Aorta (tissue), 5 donors: ENCODE measurements around the gene MFSD6. TPM values are rescaled to one million over a fixed set of nuclear protein-coding genes. Genes with fewer than 3 reads are reported as not detected.

Source experiments
- ATAC-seq: fragments of 200-7000 bp; cut with Tn5 transposase; one replicate; pipeline ENCODE4 v1.9.1; 2022; ENCODE audit warnings: moderate library complexity; ENCODE audit not compliant: low FRiP score
- DNase-seq, 2 donors: peaks; one replicate each; pipeline ENCODE4 v3.0.0-alpha.2; 2020
- H3K27ac ChIP-seq, 2 donors: one replicate each; pipeline ENCODE4 v1.5.1; 2013; ENCODE audit warnings: low read length in 2 of 2, mild to moderate bottlenecking in 2 of 2, moderate library complexity in 2 of 2, control low read depth in 1 of 2, inconsistent platforms in 1 of 2, low read depth in 1 of 2
- H3K27me3 ChIP-seq, 2 donors: one replicate each; pipeline ENCODE4 v1.6.1; 2013; ENCODE audit warnings: control low read depth in 1 of 2, low read length in 1 of 2, mild to moderate bottlenecking in 1 of 2, moderate library complexity in 1 of 2; ENCODE audit not compliant: insufficient read depth in 2 of 2, control insufficient read depth in 1 of 2
- H3K36me3 ChIP-seq, 2 donors: one replicate each; pipeline ENCODE4 v1.6.1; 2013; ENCODE audit warnings: control low read depth in 1 of 2, low read length in 1 of 2, mild to moderate bottlenecking in 1 of 2; ENCODE audit not compliant: insufficient read depth in 2 of 2, control insufficient read depth in 1 of 2
- H3K4me1 ChIP-seq, 2 donors: one replicate each; pipeline ENCODE4 v1.6.1; 2013; ENCODE audit warnings: low read length in 2 of 2, control low read depth in 1 of 2, mild to moderate bottlenecking in 1 of 2, moderate library complexity in 1 of 2; ENCODE audit not compliant: insufficient read depth in 2 of 2, control insufficient read depth in 1 of 2
- H3K4me3 ChIP-seq, 2 donors: one replicate each; pipeline ENCODE4 v1.5.1; 2013; ENCODE audit warnings: low read length in 2 of 2, control low read depth in 1 of 2, mild to moderate bottlenecking in 1 of 2
- H3K9me3 ChIP-seq: one replicate; pipeline ENCODE4 v1.6.1; 2013; ENCODE audit warnings: mild to moderate bottlenecking, low read length; ENCODE audit not compliant: control insufficient read depth
- WGBS, 2 donors: extraction: QIAGEN DNeasy Blood & Tissue Kit; methylation state at CpG; one replicate each; pipeline ENCODE4 v1.1.7; 2013; 5-methylcytosine and 5-hydroxymethylcytosine counted together
- intact Hi-C, 2 donors: fragments of 100-400 bp; cut with DNase I; formaldehyde crosslinking; loops; one replicate each; pipeline versions ENCODE4 v1.14.2 to v1.15.0; 2022
- polyA plus RNA-seq, 2 donors: library from polyadenylated mRNA; stranded (reverse); fragments of 200-250 nt; gene quantifications; one replicate each; pipeline ENCODE4 v1.2.3, GENCODE V29; 2013
- total RNA-seq, 2 donors: library from RNA; stranded (reverse); fragmentation: NEBNext Ultra II Directional; extraction: Animal tissue kit (Norgen Biotek cat#: 25700); gene quantifications; one replicate each; pipeline ENCODE4 v1.2.1, GENCODE V29; 2021
- donor health status: healthy with polysubstance abuse.
- donor health status: Bipolar disorder and iron deficiency.
- donor health status: DM: no; HTN: no; CAD: no.
- donor health status: DM: no; HTN: no; CAD: no.
- donor health status: DM: yes; HTN: yes; CAD: no.

Gene MFSD6
- total and polyA plus RNA-seq, 4 donors: 10.1 to 21.5 (median 16.8) TPM

DNA sequence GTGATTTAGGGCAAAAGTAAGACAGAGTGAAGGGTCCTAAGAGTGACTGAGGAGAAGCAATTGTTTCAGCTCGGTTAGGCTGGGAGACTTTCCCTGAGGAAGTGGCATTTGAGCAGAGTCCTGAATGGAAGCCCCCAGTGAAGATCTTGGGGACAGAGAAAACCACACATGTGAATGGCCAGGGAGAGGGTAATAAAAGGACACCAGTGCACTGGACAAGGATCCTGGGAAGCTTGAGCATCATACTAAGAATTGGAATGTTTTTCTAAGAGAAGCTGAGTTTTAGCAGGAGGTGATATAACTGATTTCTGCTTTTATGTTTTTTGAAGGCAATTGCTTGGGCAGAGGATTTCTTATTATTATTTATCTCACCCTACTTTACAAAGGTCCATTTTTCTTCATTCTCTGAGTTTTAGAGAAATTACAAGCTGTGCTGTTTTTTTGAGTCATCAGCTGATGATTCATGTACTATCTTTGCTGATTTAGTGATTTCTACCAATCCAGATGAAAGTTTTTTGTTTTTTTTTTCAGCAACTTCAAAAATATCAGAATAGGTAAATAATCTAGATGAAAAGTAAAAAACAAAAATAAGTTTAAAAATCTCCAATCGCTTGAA, 43.5 kb downstream of the MFSD6 start:
- H3K36me3 ChIP-seq: peaks cover 0 to 4% of the 10 kb centered on the region in 2 donors
- no peaks in the 10 kb centered on the region for H3K9me3 ChIP-seq
- DNase-seq (no peak), ATAC-seq (no peak)
- H3K27ac ChIP-seq: no peak overlapping the region
- no peaks in the 10 kb centered on the region for H3K27me3 ChIP-seq
- WGBS, 2 donors: 84 to 87% methylated on average over 2 of the region's 2 CpGs
- H3K4me3 ChIP-seq: no peak overlapping the region
- H3K4me1 ChIP-seq: no peaks in the 10 kb centered on the region
- intact Hi-C loops: no loop called here

- Histone ChIP-seq H3K36me3 (peaks cover 0 to 4% of the 10 kb centered on the region in 2 donors), H3K9me3 (no peaks in the 10 kb centered on the region), H3K4me3 (no peak overlapping the region), H3K27ac (no peak overlapping the region), H3K4me1 (no peaks in the 10 kb centered on the region), H3K27me3 (no peaks in the 10 kb centered on the region)
- intact Hi-C loops: no loop called here
- ATAC-seq (no peak), DNase-seq (no peak)
- WGBS, 2 donors: 74 to 85% methylated on average over 1 of the region's 1 CpG
Observed at GRCh38 chr2:190452433-190452832, 44.3 kb downstream of the MFSD6 start.

DNA sequence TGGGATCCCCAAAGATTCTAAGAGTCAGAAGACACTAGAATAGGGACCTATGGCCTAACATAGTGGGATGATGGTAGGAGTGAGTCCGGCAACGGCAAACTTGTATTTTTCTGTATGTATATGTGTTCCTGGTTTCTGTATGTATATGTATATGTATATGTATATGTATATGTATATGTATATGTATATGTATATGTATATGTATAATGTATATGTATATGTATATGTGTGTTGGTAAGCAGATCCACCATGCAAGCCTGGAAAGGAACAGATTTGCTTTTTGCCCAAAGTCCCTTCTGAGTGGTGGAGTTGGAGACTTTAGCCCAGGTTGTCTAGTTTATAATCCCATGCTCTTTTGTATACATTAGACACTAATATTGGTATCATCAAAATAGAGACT, 46.6 kb downstream of the MFSD6 start:
- intact Hi-C loops: no loop called here
- DNase-seq: no peak
- no peak overlapping the region for H3K27ac ChIP-seq
- no peak overlapping the region for H3K4me3 ChIP-seq
- ATAC-seq: no peak
- no peaks in the 10 kb centered on the region for H3K4me1 ChIP-seq
- H3K27me3 ChIP-seq: no peaks in the 10 kb centered on the region
- no peaks in the 10 kb centered on the region for H3K9me3 ChIP-seq
- H3K36me3 ChIP-seq: peaks cover 0 to 4% of the 10 kb centered on the region in 2 donors
- 97 to 98% methylated on average over 2 of the region's 2 CpGs for whole genome bisulfite sequencing, 2 donors

DNA sequence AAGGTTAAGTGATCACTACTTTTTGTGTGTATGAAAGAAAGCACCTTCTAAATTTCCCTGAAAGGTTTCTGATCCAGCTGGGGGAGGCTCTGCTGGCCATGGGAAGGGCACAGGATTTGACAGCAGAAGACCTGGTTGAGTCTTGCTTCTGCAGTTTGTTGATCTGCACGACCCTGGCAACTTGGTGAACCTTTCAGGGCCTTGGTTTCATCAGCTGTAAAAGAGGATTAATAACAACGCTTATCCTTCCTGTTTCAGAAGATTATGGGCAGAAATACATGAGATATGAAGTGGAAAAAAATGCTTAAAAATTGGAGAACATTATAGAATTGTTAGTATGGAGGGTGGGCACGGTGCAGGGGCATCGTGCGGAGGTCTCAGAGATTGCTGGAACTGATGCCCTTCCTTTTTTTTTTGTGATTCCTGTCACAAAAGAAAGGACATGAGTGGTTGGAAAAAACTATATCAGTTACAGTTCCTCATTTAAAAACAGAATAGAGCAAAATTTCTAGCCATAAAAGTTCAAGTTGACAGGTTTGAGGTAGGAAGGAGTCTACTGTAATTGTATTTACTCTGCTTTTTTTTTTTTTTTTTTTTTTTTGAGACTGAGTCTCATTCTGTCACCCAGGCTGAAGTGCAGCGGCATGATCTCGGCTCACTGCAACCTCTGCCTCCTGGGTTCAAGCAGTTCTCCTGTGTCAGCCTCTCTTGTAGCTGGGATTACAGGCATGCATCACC, 47.4 kb downstream of the MFSD6 start:
- Histone ChIP-seq H3K27me3 (no peaks in the 10 kb centered on the region), H3K27ac (no peak overlapping the region), H3K9me3 (no peaks in the 10 kb centered on the region), H3K4me3 (no peak overlapping the region), H3K4me1 (no peaks in the 10 kb centered on the region), H3K36me3 (peaks cover 0 to 4% of the 10 kb centered on the region in 2 donors)
- DNase-seq (no peak), ATAC-seq (no peak)
- WGBS, 2 donors: 95 to 96% methylated on average over 7 of the region's 7 CpGs
- intact Hi-C loops: no loop called here

GRCh38 chr2:190456833-190457232, 48.7 kb downstream of the MFSD6 start:
- DNase-seq: no peak
- no peak for ATAC-seq
- Histone ChIP-seq H3K27ac (no peak overlapping the region), H3K4me1 (no peaks in the 10 kb centered on the region), H3K36me3 (peaks cover 0 to 4% of the 10 kb centered on the region in 2 donors), H3K9me3 (no peaks in the 10 kb centered on the region), H3K27me3 (no peaks in the 10 kb centered on the region), H3K4me3 (no peak overlapping the region)
- 67 to 80% methylated on average over 7 of the region's 7 CpGs for WGBS, 2 donors
- intact Hi-C loops: no loop called here

GRCh38 chr2:190457256-190457655, 49.1 kb downstream of the MFSD6 start:
- ATAC-seq (no peak), DNase-seq (no peak)
- H3K27me3 ChIP-seq: no peaks in the 10 kb centered on the region
- peaks cover 0 to 4% of the 10 kb centered on the region in 2 donors for H3K36me3 ChIP-seq
- 95% methylated on average over 2 of the region's 2 CpGs for WGBS, 2 donors
- no peak overlapping the region for H3K27ac ChIP-seq
- H3K9me3 ChIP-seq: no peaks in the 10 kb centered on the region
- intact Hi-C loops: no loop called here
- H3K4me1 ChIP-seq: no peaks in the 10 kb centered on the region
- no peak overlapping the region for H3K4me3 ChIP-seq

- Histone ChIP-seq H3K9me3 (no peaks in the 10 kb centered on the region), H3K27me3 (no peaks in the 10 kb centered on the region), H3K36me3 (peaks cover 2 to 4% of the 10 kb centered on the region in 2 donors), H3K4me1 (no peaks in the 10 kb centered on the region), H3K27ac (no peak overlapping the region), H3K4me3 (no peak overlapping the region)
- no peak for DNase-seq
- ATAC-seq: no peak
- intact Hi-C loops: no loop called here
- 93 to 96% methylated on average over 8 of the region's 8 CpGs for WGBS, 2 donors
Observed at GRCh38 chr2:190458352-190459107, 50.4 kb downstream of the MFSD6 start.

- Histone ChIP-seq H3K9me3 (no peaks in the 10 kb centered on the region), H3K4me3 (no peak overlapping the region), H3K27ac (no peak overlapping the region), H3K27me3 (no peaks in the 10 kb centered on the region), H3K36me3 (peaks cover 0 to 2% of the 10 kb centered on the region in 2 donors), H3K4me1 (no peaks in the 10 kb centered on the region)
- ATAC-seq (no peak), DNase-seq (no peak)
- WGBS, 2 donors: 94 to 100% methylated on average over 1 of the region's 1 CpG
- intact Hi-C loops: no loop called here
Observed at GRCh38 chr2:190459881-190460280, 51.7 kb downstream of the MFSD6 start.
